HCT116 (cell line): ENCODE measurements around the gene ALPL. TPM values are rescaled to one million over a fixed set of nuclear protein-coding genes. Genes with fewer than 3 reads are reported as not detected.

Experiments used
- ATAC-seq: fragments of 200-7000 bp; cut with Tn5 transposase; 2 replicates; pipeline ENCODE4 v1.9.1; 2020; ENCODE audit warnings: mild to moderate bottlenecking, moderate library complexity
- BruUV-seq: library from RNA; stranded (reverse); fragments of 400-500 nt; replicated peaks from 2 replicates; lab custom pipeline; 2021; lab: Mats Ljungman, UMichigan
- CTCF ChIA-PET: fragments of 300-600 bp; sonication (Branson Sonifier 250); formaldehyde crosslinking; loops from one replicate; lab custom pipeline; 2021; ENCODE audit warnings: antibody characterized with exemption; lab: Charles Lee
- POLR2A ChIA-PET: fragments of 300-600, 350-600 bp; sonication (Branson Sonifier 250); formaldehyde crosslinking; loops from one replicate; lab custom pipeline; 2021; ENCODE audit warnings: antibody characterized with exemption; lab: Charles Lee
- RAD21 ChIA-PET, 2 experiments: fragments of 300-600 bp; sonication (Branson Sonifier 250); formaldehyde crosslinking; loops; one replicate each; lab custom pipeline; 2023; ENCODE audit warnings: low total read pairs in 2 of 2; ENCODE audit not compliant: uncharacterized antibody in 2 of 2, unreplicated experiment in 2 of 2, low non-redundant PET in 1 of 2; lab: Charles Lee
- DNase-seq: peaks from one replicate; pipeline ENCODE4 v3.0.0-alpha.2; 2010; ENCODE audit warnings: low read depth, low spot score
- H2AFZ ChIP-seq: fragments of 200-600 bp; shearing (Covaris generic), sonication (generic); 2 replicates; pipeline ENCODE4 v1.6.1; 2017; ENCODE audit warnings: low read depth, mixed run types, mixed read lengths, antibody characterized with exemption, low read length; ENCODE audit not compliant: poor library complexity, severe bottlenecking
- H3K27ac ChIP-seq: 2 replicates; pipeline ENCODE4 v1.5.1; 2012; ENCODE audit warnings: low read depth, low read length
- H3K27me3 ChIP-seq: fragments of 200-600 bp; sonication (generic); 2 replicates; pipeline ENCODE4 v1.6.1; 2016; ENCODE audit warnings: mixed run types, low read length, mixed read lengths; ENCODE audit not compliant: insufficient read depth
- H3K36me3 ChIP-seq, 2 experiments: fragments of 200-500 bp in 1 of 2; fragments of 200-600 bp in 1 of 2; sonication (Bioruptor generic) in 1 of 2; sonication (generic) in 1 of 2; 2 replicates each; pipeline versions ENCODE4 v1.5.1 to v1.6.1; 2014 to 2016; ENCODE audit warnings: low read length in 2 of 2, inconsistent platforms in 1 of 2, mixed read lengths in 1 of 2, mixed run types in 1 of 2; ENCODE audit not compliant: insufficient read depth in 2 of 2, control insufficient read depth in 1 of 2
- H3K4me1 ChIP-seq, 2 experiments: fragments of 200-600 bp in 1 of 2; sonication (generic) in 1 of 2; 2 replicates each; pipeline versions ENCODE4 v1.5.1 to v1.6.1; 2012 to 2017; ENCODE audit warnings: low read length in 2 of 2, inconsistent platforms in 1 of 2, mild to moderate bottlenecking in 1 of 2, mixed read lengths in 1 of 2, mixed run types in 1 of 2, moderate library complexity in 1 of 2; ENCODE audit not compliant: insufficient read depth in 2 of 2, control insufficient read depth in 1 of 2
- H3K4me2 ChIP-seq: fragments of 200-600 bp; sonication (generic); 2 replicates; pipeline ENCODE4 v1.6.1; 2017; ENCODE audit warnings: mixed run types, low read length, mixed read lengths
- H3K4me3 ChIP-seq, 2 experiments: fragments of 200-600 bp in 1 of 2; sonication (generic) in 1 of 2; replicated peaks in 1 of 2; 2 replicates each; pipeline ENCODE4 v1.5.1; 2011 to 2016; ENCODE audit warnings: low read length in 2 of 2, control low read depth in 1 of 2, low read depth in 1 of 2, mild to moderate bottlenecking in 1 of 2, mixed read lengths in 1 of 2, mixed run types in 1 of 2
- H3K79me2 ChIP-seq: fragments of 200-600 bp; sonication (generic); 2 replicates; pipeline ENCODE4 v1.6.1; 2017; ENCODE audit warnings: mild to moderate bottlenecking, mixed run types, low read length, moderate library complexity, mixed read lengths; ENCODE audit not compliant: insufficient read depth
- H3K9ac ChIP-seq: fragments of 200-600 bp; sonication (generic); 2 replicates; pipeline ENCODE4 v1.6.1; 2016; ENCODE audit warnings: low read length, mixed read lengths
- H3K9me2 ChIP-seq: fragments of 200-600 bp; sonication (generic), shearing (Covaris generic); 2 replicates; pipeline ENCODE4 v1.6.1; 2017; ENCODE audit warnings: mixed run types, mild to moderate bottlenecking, moderate library complexity; ENCODE audit not compliant: insufficient read depth
- H3K9me3 ChIP-seq, 2 experiments: fragments of 200-500 bp in 1 of 2; fragments of 200-600 bp in 1 of 2; sonication (Bioruptor generic) in 1 of 2; sonication (generic) in 1 of 2; 2 replicates each; pipeline ENCODE4 v1.6.1; 2014 to 2017; ENCODE audit warnings: low read length in 2 of 2, mixed read lengths in 2 of 2, inconsistent platforms in 1 of 2, low read depth in 1 of 2, mild to moderate bottlenecking in 1 of 2, mixed run types in 1 of 2, moderate library complexity in 1 of 2; ENCODE audit not compliant: control insufficient read depth in 1 of 2, insufficient read depth in 1 of 2
- H4K20me1 ChIP-seq: fragments of 200-600 bp; sonication (generic), shearing (Covaris generic); 2 replicates; pipeline ENCODE4 v1.6.1; 2017; ENCODE audit warnings: mixed run types, mild to moderate bottlenecking, moderate library complexity; ENCODE audit not compliant: insufficient read depth
- CBX3 ChIP-seq: IDR thresholded peaks from 2 replicates; pipeline ENCODE4 v1.6.1; 2012; ENCODE audit warnings: low read depth
- EGR1 ChIP-seq: IDR thresholded peaks from 2 replicates; pipeline ENCODE4 v1.6.1; 2012; ENCODE audit warnings: low read depth
- ELF1 ChIP-seq: IDR thresholded peaks from 2 replicates; pipeline ENCODE4 v1.6.1; 2012; ENCODE audit warnings: low read depth, borderline replicate concordance
- EZH2 ChIP-seq: fragments of 200-600 bp; sonication (generic); IDR thresholded peaks from 2 replicates; pipeline ENCODE4 v1.6.1; 2017; ENCODE audit warnings: antibody characterized with exemption, mixed run types
- FOSL1 ChIP-seq: IDR thresholded peaks from 2 replicates; pipeline ENCODE4 v1.6.1; 2012; ENCODE audit warnings: low read depth
- POLR2AphosphoS5 ChIP-seq: IDR thresholded peaks from 2 replicates; pipeline ENCODE4 v1.6.1; 2011; ENCODE audit warnings: mild to moderate bottlenecking, low read depth, low read length, moderate library complexity
- RAD21 ChIP-seq: IDR thresholded peaks from 2 replicates; pipeline ENCODE4 v1.6.1; 2012; ENCODE audit warnings: low read depth, mild to moderate bottlenecking
- REST ChIP-seq: IDR thresholded peaks from 2 replicates; pipeline ENCODE4 v1.6.1; 2012; ENCODE audit warnings: low read depth
- TCF7L2 ChIP-seq: IDR thresholded peaks from 2 replicates; pipeline ENCODE4 v1.7.0; 2011; ENCODE audit warnings: borderline replicate concordance, inconsistent platforms; ENCODE audit not compliant: insufficient read depth, insufficient read length; ENCODE audit errors: extremely low read depth
- YY1 ChIP-seq: IDR thresholded peaks from 2 replicates; pipeline ENCODE4 v1.6.1; 2011; ENCODE audit warnings: low read length, low read depth, moderate library complexity, mild to moderate bottlenecking; ENCODE audit not compliant: insufficient replicate concordance; ENCODE audit errors: extremely low read depth
- ZFX ChIP-seq: fragments of 450-650 bp; IDR thresholded peaks from 2 replicates; pipeline ENCODE4 v1.6.1; 2017
- ZNF274 ChIP-seq: fragments of 200-500 bp; sonication (Bioruptor generic); IDR thresholded peaks from 2 replicates; pipeline ENCODE4 v1.6.1; 2014; ENCODE audit warnings: mild to moderate bottlenecking, low read depth, low read length, inconsistent platforms
- intact Hi-C: fragments of 100-400 bp; cut with micrococcal nuclease; formaldehyde crosslinking; loops from 2 replicates; pipeline ENCODE4 v1.10.0; 2022
- total RNA-seq: library from RNA; stranded (reverse); gene quantifications from one replicate; pipeline ENCODE4 v1.2.1, GENCODE V29; 2021; ENCODE audit not compliant: unreplicated experiment
- TF ChIP-seq, protein P1 (sequence below), 3 experiments: fragments of 200-600 bp in 1 of 3; sonication (generic) in 1 of 3; IDR thresholded peaks in 2 of 3; conservative IDR thresholded peaks in 1 of 3; 2 replicates each; pipeline ENCODE4 v1.5.1; 2012 to 2017; ENCODE audit warnings: low read depth in 2 of 3, low read length in 2 of 3, antibody characterized with exemption in 1 of 3, borderline replicate concordance in 1 of 3, control low read depth in 1 of 3, mild to moderate bottlenecking in 1 of 3, mixed read lengths in 1 of 3, mixed run types in 1 of 3, moderate library complexity in 1 of 3; ENCODE audit not compliant: insufficient read depth in 1 of 3
- TF ChIP-seq, protein P2 (sequence below): IDR thresholded peaks from 2 replicates; pipeline ENCODE4 v1.6.1; 2012
- TF ChIP-seq, protein P3 (sequence below): IDR thresholded peaks from 2 replicates; pipeline ENCODE4 v1.6.1; 2011; ENCODE audit warnings: mild to moderate bottlenecking, low read length, moderate library complexity; ENCODE audit not compliant: insufficient replicate concordance; ENCODE audit errors: extremely low read depth
- TF ChIP-seq, protein P4 (sequence below): IDR thresholded peaks from 2 replicates; pipeline ENCODE4 v1.6.1; 2012

The ALPL gene
- total RNA-seq, 1 experiment from 2014 or later = 0.61 TPM

GRCh38 chr1:21576798-21577187 is 67.6 kb downstream of the ALPL start:
- no peaks in the 10 kb centered on the region for H3K36me3 ChIP-seq
- H3K4me1 ChIP-seq = peaks cover 12 to 18% of the 10 kb centered on the region in 2 experiments; a peak in 3 of 4 replicates
- ATAC-seq (no peak), DNase-seq (no peak)
- no peak overlapping the region for H3K27ac ChIP-seq
- no peaks in the 10 kb centered on the region for H3K79me2 ChIP-seq
- H2AFZ ChIP-seq = no peak overlapping the region
- no peak overlapping the region for H3K9ac ChIP-seq
- RAD21 ChIA-PET = no interaction called here
- TF ChIP-seq, protein P1, sequence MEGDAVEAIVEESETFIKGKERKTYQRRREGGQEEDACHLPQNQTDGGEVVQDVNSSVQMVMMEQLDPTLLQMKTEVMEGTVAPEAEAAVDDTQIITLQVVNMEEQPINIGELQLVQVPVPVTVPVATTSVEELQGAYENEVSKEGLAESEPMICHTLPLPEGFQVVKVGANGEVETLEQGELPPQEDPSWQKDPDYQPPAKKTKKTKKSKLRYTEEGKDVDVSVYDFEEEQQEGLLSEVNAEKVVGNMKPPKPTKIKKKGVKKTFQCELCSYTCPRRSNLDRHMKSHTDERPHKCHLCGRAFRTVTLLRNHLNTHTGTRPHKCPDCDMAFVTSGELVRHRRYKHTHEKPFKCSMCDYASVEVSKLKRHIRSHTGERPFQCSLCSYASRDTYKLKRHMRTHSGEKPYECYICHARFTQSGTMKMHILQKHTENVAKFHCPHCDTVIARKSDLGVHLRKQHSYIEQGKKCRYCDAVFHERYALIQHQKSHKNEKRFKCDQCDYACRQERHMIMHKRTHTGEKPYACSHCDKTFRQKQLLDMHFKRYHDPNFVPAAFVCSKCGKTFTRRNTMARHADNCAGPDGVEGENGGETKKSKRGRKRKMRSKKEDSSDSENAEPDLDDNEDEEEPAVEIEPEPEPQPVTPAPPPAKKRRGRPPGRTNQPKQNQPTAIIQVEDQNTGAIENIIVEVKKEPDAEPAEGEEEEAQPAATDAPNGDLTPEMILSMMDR (IDR thresholded peaks at IDR 0.05 in 2 of 3, conservative IDR thresholded peaks at IDR 0.05 in 1 of 3; ENCODE audit: borderline replicate concordance in 1 of 3, insufficient read depth in 1 of 3, low read depth in 2 of 3, low read length in 2 of 3) = no peak
- no peak for TF ChIP-seq ZFX
- TF ChIP-seq, protein P2, sequence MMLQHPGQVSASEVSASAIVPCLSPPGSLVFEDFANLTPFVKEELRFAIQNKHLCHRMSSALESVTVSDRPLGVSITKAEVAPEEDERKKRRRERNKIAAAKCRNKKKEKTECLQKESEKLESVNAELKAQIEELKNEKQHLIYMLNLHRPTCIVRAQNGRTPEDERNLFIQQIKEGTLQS = no peak
- no peak for TF ChIP-seq ELF1
- no peak for TF ChIP-seq POLR2AphosphoS5
- TF ChIP-seq RAD21 = no peak
- no peak for TF ChIP-seq ZNF274
- no peak for TF ChIP-seq EZH2
- no peak for TF ChIP-seq TCF7L2
- no peak for TF ChIP-seq EGR1
- TF ChIP-seq, protein P3, sequence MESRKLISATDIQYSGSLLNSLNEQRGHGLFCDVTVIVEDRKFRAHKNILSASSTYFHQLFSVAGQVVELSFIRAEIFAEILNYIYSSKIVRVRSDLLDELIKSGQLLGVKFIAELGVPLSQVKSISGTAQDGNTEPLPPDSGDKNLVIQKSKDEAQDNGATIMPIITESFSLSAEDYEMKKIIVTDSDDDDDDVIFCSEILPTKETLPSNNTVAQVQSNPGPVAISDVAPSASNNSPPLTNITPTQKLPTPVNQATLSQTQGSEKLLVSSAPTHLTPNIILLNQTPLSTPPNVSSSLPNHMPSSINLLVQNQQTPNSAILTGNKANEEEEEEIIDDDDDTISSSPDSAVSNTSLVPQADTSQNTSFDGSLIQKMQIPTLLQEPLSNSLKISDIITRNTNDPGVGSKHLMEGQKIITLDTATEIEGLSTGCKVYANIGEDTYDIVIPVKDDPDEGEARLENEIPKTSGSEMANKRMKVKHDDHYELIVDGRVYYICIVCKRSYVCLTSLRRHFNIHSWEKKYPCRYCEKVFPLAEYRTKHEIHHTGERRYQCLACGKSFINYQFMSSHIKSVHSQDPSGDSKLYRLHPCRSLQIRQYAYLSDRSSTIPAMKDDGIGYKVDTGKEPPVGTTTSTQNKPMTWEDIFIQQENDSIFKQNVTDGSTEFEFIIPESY = no peak
- no peak for TF ChIP-seq CBX3
- TF ChIP-seq, protein P4, sequence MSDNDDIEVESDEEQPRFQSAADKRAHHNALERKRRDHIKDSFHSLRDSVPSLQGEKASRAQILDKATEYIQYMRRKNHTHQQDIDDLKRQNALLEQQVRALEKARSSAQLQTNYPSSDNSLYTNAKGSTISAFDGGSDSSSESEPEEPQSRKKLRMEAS = no peak
- no peak for TF ChIP-seq YY1
- no peak for TF ChIP-seq REST
- no peak for TF ChIP-seq FOSL1
- no peaks in the 10 kb centered on the region for H3K27me3 ChIP-seq
- POLR2A ChIA-PET = no interaction called here
- no peak overlapping the region for H3K4me3 ChIP-seq
- H4K20me1 ChIP-seq = no peaks in the 10 kb centered on the region
- intact Hi-C loops = no loop called here
- no peaks in the 10 kb centered on the region for H3K9me3 ChIP-seq
- CTCF ChIA-PET = no interaction called here
- no peaks in the 10 kb centered on the region for H3K9me2 ChIP-seq
- BruUV-seq = no TSS peak
- no peak overlapping the region for H3K4me2 ChIP-seq
